ENCODE results near the gene PNPT1.
"Not testable (repeated sequence)": the region's sequence is repeated elsewhere in the genome, so short reads cannot be mapped to it uniquely, and the experiment has no call there.

The PNPT1 gene

GRCh38 chr2:55693181-55694125, at the start of gene PNPT1:
Gene PNPT1 (minus strand): TSS chr2:55693844. CDS start chr2:55693823, 21 bp downstream.
- in situ Hi-C loops (cut with MboI; ENCODE audit: low sequenced_read_pairs): no loop called here

GRCh38 chr2:55742996-55743395, 49.4 kb upstream of the PNPT1 start:
- in situ Hi-C loops (cut with MboI; ENCODE audit: low sequenced_read_pairs): no loop called here

GRCh38 chr2:55736019-55736536, 42.4 kb upstream of the PNPT1 start:
- in situ Hi-C loops (cut with MboI; ENCODE audit: low sequenced_read_pairs): not testable (repeated sequence)

- in situ Hi-C loops (cut with MboI; ENCODE audit: low sequenced_read_pairs): no loop called here
Measured at GRCh38 chr2:55734726-55735125, 41.1 kb upstream of the PNPT1 start.

GRCh38 chr2:55733335-55733734, 39.7 kb upstream of the PNPT1 start:
- in situ Hi-C loops (cut with MboI; ENCODE audit: low sequenced_read_pairs): no loop called here

- in situ Hi-C loops (cut with MboI; ENCODE audit: low sequenced_read_pairs): no loop called here
Measured at GRCh38 chr2:55732854-55733253, 39.2 kb upstream of the PNPT1 start.

GRCh38 chr2:55729136-55729685, 35.6 kb upstream of the PNPT1 start:
- in situ Hi-C loops (cut with MboI; ENCODE audit: low sequenced_read_pairs): no loop called here

- in situ Hi-C loops (cut with MboI; ENCODE audit: low sequenced_read_pairs): loop anchor here (25.0 kb wide), 1 partner anchor 291 kb away; no protein-coding TSS in a partner anchor
Measured at GRCh38 chr2:55721596-55722215, 28.1 kb upstream of the PNPT1 start.

- in situ Hi-C loops (cut with MboI; ENCODE audit: low sequenced_read_pairs): loop anchor here (25.0 kb wide), 1 partner anchor 292 kb away; no protein-coding TSS in a partner anchor
Measured at GRCh38 chr2:55720417-55720816, 26.8 kb upstream of the PNPT1 start.

- in situ Hi-C loops (cut with MboI; ENCODE audit: low sequenced_read_pairs): loop anchor here (25.0 kb wide), 1 partner anchor 292 kb away; no protein-coding TSS in a partner anchor
Measured at GRCh38 chr2:55719852-55720251, 26.2 kb upstream of the PNPT1 start.

GRCh38 chr2:55718165-55719008, 24.7 kb upstream of the PNPT1 start:
- in situ Hi-C loops (cut with MboI; ENCODE audit: low sequenced_read_pairs): loop anchor here (25.0 kb wide), 1 partner anchor 294 kb away; no protein-coding TSS in a partner anchor

- in situ Hi-C loops (cut with MboI; ENCODE audit: low sequenced_read_pairs): loop anchor here (25.0 kb wide), 1 partner anchor 297 kb away; no protein-coding TSS in a partner anchor
Measured at GRCh38 chr2:55715626-55716025, 22.0 kb upstream of the PNPT1 start.

GRCh38 chr2:55715178-55715577, 21.5 kb upstream of the PNPT1 start:
- in situ Hi-C loops (cut with MboI; ENCODE audit: low sequenced_read_pairs): loop anchor here (25.0 kb wide), 1 partner anchor 297 kb away; no protein-coding TSS in a partner anchor

- in situ Hi-C loops (cut with MboI; ENCODE audit: low sequenced_read_pairs): loop anchor here (25.0 kb wide), 1 partner anchor 300 kb away; no protein-coding TSS in a partner anchor
Measured at GRCh38 chr2:55712477-55713060, 18.9 kb upstream of the PNPT1 start.

GRCh38 chr2:55710025-55710424, 16.4 kb upstream of the PNPT1 start:
- in situ Hi-C loops (cut with MboI; ENCODE audit: low sequenced_read_pairs): loop anchor here (25.0 kb wide), 1 partner anchor 302 kb away; no protein-coding TSS in a partner anchor

GRCh38 chr2:55707751-55708150, 14.1 kb upstream of the PNPT1 start:
- in situ Hi-C loops (cut with MboI; ENCODE audit: low sequenced_read_pairs): loop anchor here (25.0 kb wide), 1 partner anchor 305 kb away; no protein-coding TSS in a partner anchor

- in situ Hi-C loops (cut with MboI; ENCODE audit: low sequenced_read_pairs): loop anchor here (25.0 kb wide), 1 partner anchor 306 kb away; no protein-coding TSS in a partner anchor
Measured at GRCh38 chr2:55706258-55706657, 12.6 kb upstream of the PNPT1 start.

- in situ Hi-C loops (cut with MboI; ENCODE audit: low sequenced_read_pairs): loop anchor here (25.0 kb wide), 1 partner anchor 307 kb away; no protein-coding TSS in a partner anchor
Measured at GRCh38 chr2:55705027-55705653, 11.5 kb upstream of the PNPT1 start.

GRCh38 chr2:55703350-55703749, 9.7 kb upstream of the PNPT1 start:
- in situ Hi-C loops (cut with MboI; ENCODE audit: low sequenced_read_pairs): loop anchor here (25.0 kb wide), 1 partner anchor 309 kb away; no protein-coding TSS in a partner anchor

Data from HL-60/S4 (cell line).